Epithelial cell of esophagus (primary cell): ENCODE data around the gene SATB2.
A peak's percentile ranks its signal among the peaks of the same experiment; 100 is the strongest.

ENCODE experiments used
- DNase-seq: peaks from one replicate; pipeline ENCODE4 v3.0.0; 2010; ENCODE audit warnings: low read depth
- H3K4me3 ChIP-seq: 2 replicates; pipeline ENCODE4 v1.5.1; 2011; ENCODE audit warnings: mild to moderate bottlenecking, low read length, control low read depth
- TF ChIP-seq, protein P1 (sequence below): IDR thresholded peaks from 2 replicates; pipeline ENCODE4 v1.5.1; 2011; ENCODE audit warnings: low read depth, mild to moderate bottlenecking, low read length, control low read depth, inconsistent platforms; ENCODE audit not compliant: insufficient read depth; ENCODE audit errors: missing control alignments

SATB2 gene

DNA sequence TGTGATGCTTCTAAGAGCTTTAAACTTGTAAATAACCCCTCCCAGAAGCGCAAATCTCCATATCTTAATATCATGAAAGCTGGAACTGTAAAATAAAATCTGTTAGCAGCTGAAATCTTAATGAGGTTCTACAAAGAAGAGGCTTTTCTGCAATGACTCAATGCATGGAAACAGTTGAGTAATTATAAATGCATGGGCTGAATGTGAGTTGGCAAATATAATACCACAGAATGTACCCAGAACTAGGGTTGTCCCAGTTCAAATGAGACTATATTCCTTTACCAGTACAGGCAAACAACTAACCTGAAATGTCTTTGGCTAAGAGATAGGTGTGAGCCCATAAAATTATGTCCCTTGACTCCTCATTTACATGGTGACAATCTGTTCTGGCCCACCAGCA lies 52.9 kb downstream of the SATB2 start:
- peak; percentile 19 for DNase-seq
- H3K4me3 ChIP-seq: no peak overlapping the region
- TF ChIP-seq, protein P1, sequence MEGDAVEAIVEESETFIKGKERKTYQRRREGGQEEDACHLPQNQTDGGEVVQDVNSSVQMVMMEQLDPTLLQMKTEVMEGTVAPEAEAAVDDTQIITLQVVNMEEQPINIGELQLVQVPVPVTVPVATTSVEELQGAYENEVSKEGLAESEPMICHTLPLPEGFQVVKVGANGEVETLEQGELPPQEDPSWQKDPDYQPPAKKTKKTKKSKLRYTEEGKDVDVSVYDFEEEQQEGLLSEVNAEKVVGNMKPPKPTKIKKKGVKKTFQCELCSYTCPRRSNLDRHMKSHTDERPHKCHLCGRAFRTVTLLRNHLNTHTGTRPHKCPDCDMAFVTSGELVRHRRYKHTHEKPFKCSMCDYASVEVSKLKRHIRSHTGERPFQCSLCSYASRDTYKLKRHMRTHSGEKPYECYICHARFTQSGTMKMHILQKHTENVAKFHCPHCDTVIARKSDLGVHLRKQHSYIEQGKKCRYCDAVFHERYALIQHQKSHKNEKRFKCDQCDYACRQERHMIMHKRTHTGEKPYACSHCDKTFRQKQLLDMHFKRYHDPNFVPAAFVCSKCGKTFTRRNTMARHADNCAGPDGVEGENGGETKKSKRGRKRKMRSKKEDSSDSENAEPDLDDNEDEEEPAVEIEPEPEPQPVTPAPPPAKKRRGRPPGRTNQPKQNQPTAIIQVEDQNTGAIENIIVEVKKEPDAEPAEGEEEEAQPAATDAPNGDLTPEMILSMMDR: no peak

DNA sequence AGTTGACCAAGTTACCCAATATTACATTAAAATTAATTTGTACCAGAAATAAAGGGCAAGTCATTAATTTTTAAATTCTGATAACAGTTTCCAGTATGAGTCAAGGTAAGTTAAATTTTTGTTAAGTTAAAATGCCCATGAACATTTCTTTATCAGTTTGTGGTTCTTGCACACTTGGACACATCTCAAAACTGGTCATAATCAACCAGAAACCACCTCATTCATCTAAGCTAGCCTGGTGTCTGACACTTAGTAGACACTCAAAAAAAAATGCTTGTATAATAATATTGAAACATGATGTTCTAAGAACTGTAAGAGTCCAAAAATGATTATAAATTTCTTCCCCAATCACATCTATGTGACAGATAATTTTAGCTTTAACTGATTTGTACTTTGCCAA lies 62.4 kb downstream of the SATB2 start:
- H3K4me3 ChIP-seq: no peak overlapping the region
- TF ChIP-seq, protein P1: no peak
- DNase-seq: no peak

DNA sequence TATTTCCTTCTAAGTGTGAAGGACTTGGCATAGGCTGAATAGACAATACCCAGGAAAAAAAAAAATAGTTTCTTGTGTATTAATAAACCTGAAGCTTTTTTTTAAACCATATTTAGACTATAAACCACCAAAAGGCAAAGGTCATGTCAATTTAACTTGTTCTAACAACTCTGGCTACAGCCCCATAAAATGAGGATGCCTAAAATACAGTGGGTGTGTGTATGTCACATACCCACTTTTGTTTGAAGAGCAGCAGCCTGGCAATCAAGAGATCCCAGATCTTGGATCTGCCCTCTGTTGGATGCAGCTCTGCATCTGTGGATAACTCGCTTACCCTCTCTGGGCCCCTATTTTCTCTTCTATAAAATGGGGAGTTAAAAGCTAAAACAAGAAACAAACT lies 65.4 kb downstream of the SATB2 start:
- TF ChIP-seq, protein P1: no peak
- no peak for DNase-seq
- no peak overlapping the region for H3K4me3 ChIP-seq

DNA sequence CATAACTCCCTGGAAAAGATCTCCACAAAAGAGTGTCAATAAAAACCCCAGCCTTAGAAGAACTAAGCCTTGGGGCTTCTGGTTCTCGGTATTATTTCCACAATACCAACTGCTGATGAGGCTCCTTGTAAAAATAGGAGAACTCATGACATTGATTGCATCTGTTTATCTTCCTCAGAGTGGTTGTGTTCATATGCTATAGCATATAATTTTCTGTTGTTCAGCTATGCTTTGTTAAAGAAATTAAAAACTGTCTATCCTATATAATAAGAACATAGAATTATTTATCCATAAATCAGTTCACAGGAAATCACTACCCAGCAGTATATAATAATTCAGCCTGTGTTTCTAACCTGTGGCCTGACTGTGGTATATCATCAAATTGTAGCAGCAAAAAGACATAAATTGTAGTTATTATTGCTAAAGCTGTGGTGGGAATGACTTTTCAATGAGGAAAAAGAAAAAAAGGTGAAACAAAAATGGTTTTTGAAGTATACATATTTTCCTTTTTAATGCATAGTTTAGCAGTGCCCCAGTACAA lies 68.9 kb downstream of the SATB2 start:
- no peak for DNase-seq
- TF ChIP-seq, protein P1: no peak
- H3K4me3 ChIP-seq: no peak overlapping the region

DNA sequence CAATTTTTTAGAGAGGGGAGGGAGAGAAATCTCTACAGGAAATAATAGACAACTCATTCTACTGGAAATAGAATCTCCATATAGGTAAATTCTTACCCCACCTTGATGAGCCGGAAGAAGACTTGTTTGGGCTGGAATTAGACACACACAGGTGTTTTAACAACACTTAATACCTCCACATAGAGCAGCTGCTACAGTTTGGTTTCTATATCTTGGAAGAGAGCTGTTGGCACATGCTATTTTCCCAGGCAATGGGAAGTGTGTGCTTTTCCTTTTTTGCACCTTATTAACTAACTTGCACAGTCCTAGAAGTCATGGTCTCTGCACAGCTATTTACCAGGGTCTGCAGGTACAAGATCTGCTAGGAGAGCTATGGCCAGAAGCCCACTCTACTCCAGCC lies 73.7 kb downstream of the SATB2 start:
- TF ChIP-seq, protein P1: no peak
- DNase-seq: no peak
- no peak overlapping the region for H3K4me3 ChIP-seq

DNA sequence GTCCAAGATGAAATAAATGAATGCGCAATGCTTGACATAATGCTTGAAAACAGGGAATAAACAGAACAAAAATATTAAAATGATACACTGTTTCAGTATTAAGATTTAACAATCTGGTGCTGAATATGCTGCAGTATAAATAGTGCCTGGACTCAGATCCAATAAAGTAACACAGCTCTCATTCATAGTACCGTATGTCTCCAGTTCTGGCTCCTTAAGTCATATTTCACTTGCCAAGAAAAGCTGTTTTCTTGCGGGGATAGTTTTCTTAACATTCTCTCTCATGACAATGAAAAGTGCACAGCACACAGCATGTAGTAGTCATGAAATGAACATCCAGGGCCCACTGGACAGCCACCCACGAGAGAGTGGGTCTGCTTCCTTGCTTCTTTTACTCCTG lies 74.7 kb downstream of the SATB2 start:
- TF ChIP-seq, protein P1: no peak
- no peak for DNase-seq
- H3K4me3 ChIP-seq: no peak overlapping the region

DNA sequence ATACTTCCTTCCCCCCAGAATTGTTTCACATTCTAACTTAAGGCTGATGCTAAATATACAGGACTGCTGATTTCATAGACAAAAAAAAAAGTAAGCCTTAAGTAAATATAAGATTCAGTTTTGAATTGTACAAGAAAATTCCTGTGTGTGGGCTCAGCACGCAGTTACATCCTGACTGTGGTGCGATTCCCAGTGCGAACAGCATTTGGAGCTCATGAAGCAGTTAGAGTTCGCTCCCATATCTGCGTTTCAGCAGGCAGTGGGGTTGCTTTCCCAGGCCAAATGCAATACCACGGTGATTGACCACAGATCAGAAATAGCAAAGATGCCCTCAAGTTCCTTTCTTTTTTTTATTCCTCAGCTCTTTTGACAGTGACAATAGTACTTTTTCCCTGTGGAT lies 75.6 kb downstream of the SATB2 start:
- TF ChIP-seq, protein P1: no peak
- DNase-seq: no peak
- no peak overlapping the region for H3K4me3 ChIP-seq
